WTC11 (cell line): ENCODE measurements around the gene SLC2A1. TPM values are rescaled to one million over a fixed set of nuclear protein-coding genes. Genes with fewer than 3 reads are reported as not detected.
A peak's percentile ranks its signal among the peaks of the same experiment; 100 is the strongest.

ENCODE experiments used
- ATAC-seq: fragments of 200-7000 bp; cut with Tn5 transposase; 2 replicates; pipeline ENCODE4 v1.10.0; 2021; ENCODE audit warnings: mild to moderate bottlenecking, moderate library complexity
- CTCF ChIA-PET: fragments of 300-600 bp; sonication (Branson Sonifier 250); formaldehyde crosslinking; loops from one replicate; lab custom pipeline; 2021; ENCODE audit warnings: antibody characterized with exemption; lab: Charles Lee
- POLR2A ChIA-PET: fragments of 350-600 bp; sonication (Branson Sonifier 250); formaldehyde crosslinking; loops from one replicate; lab custom pipeline; 2021; ENCODE audit warnings: antibody characterized with exemption; lab: Charles Lee
- DNase-seq: peaks from one replicate; pipeline ENCODE4 v3.0.0; 2021; ENCODE audit warnings: low spot score
- H3K27ac Mint-ChIP-seq: 2 replicates; pipeline ENCODE4 v1.8.0; 2021; ENCODE audit warnings: mixed read lengths
- H3K27me3 Mint-ChIP-seq: 2 replicates; pipeline ENCODE4 v1.8.0; 2021; ENCODE audit warnings: low read depth, mild to moderate bottlenecking, moderate library complexity, mixed read lengths
- H3K36me3 Mint-ChIP-seq: 2 replicates; pipeline ENCODE4 v1.8.0; 2021; ENCODE audit warnings: mixed read lengths
- H3K4me1 Mint-ChIP-seq: 2 replicates; pipeline ENCODE4 v1.8.0; 2022; ENCODE audit warnings: mixed read lengths
- H3K4me3 Mint-ChIP-seq: 2 replicates; pipeline ENCODE4 v1.8.0; 2021; ENCODE audit warnings: mild to moderate bottlenecking, moderate library complexity, mixed read lengths
- H3K9me3 Mint-ChIP-seq: 2 replicates; pipeline ENCODE4 v1.8.0; 2021; ENCODE audit warnings: mixed read lengths
- AFF4 ChIP-seq: sonication (generic); formaldehyde crosslinking; IDR thresholded peaks from 2 replicates; pipeline ENCODE4 v1.8.1; 2023; ENCODE audit warnings: mild to moderate bottlenecking, missing genetic modification reagents, borderline replicate concordance
- ARID4B ChIP-seq: sonication (generic); formaldehyde crosslinking; IDR thresholded peaks from 2 replicates; pipeline ENCODE4 v1.8.0; 2023; ENCODE audit warnings: missing genetic modification reagents, mild to moderate bottlenecking, borderline replicate concordance
- CDX4 ChIP-seq: fragments of 250-450 bp; sonication (Bioruptor Pico); IDR thresholded peaks from 2 replicates; pipeline ENCODE4 v1.9.0; 2021; ENCODE audit warnings: moderate library complexity, mild to moderate bottlenecking, inconsistent platforms, borderline replicate concordance
- FOXK1 ChIP-seq: sonication (generic); formaldehyde crosslinking; IDR thresholded peaks from 2 replicates; pipeline ENCODE4 v1.8.0; 2022; ENCODE audit warnings: mild to moderate bottlenecking, moderate library complexity, missing genetic modification reagents
- FOXP1 ChIP-seq: sonication (generic); formaldehyde crosslinking; IDR thresholded peaks from 2 replicates; pipeline ENCODE4 v1.8.0; 2022; ENCODE audit warnings: missing genetic modification reagents, mild to moderate bottlenecking, moderate library complexity, borderline replicate concordance
- GTF2I ChIP-seq: fragments of 250-450 bp; sonication (Bioruptor Pico); conservative IDR thresholded peaks from 2 replicates; pipeline ENCODE4 v1.4.0; 2021; ENCODE audit warnings: mild to moderate bottlenecking
- HMGA2 ChIP-seq: fragments of 250-450 bp; sonication (Bioruptor Pico); IDR thresholded peaks from 2 replicates; pipeline ENCODE4 v1.4.0; 2021; ENCODE audit warnings: mild to moderate bottlenecking, moderate library complexity
- HMGXB4 ChIP-seq: sonication (generic); formaldehyde crosslinking; IDR thresholded peaks from 2 replicates; pipeline ENCODE4 v1.8.1; 2023; ENCODE audit warnings: mild to moderate bottlenecking, moderate library complexity, missing genetic modification reagents
- MAX ChIP-seq: sonication (generic); formaldehyde crosslinking; IDR thresholded peaks from 2 replicates; pipeline ENCODE4 v1.8.0; 2022; ENCODE audit warnings: mild to moderate bottlenecking, missing genetic modification reagents
- NFE2L1 ChIP-seq: sonication (generic); formaldehyde crosslinking; IDR thresholded peaks from 2 replicates; pipeline ENCODE4 v1.8.1; 2023; ENCODE audit warnings: missing genetic modification reagents
- PRRX2 ChIP-seq: fragments of 250-450 bp; sonication (Bioruptor Pico); IDR thresholded peaks from 2 replicates; pipeline ENCODE4 v1.8.0; 2021; ENCODE audit warnings: mild to moderate bottlenecking
- SMAD4 ChIP-seq: sonication (generic); formaldehyde crosslinking; IDR thresholded peaks from 2 replicates; pipeline ENCODE4 v1.8.0; 2022; ENCODE audit warnings: mild to moderate bottlenecking, missing genetic modification reagents
- ZNF138 ChIP-seq: sonication (generic); formaldehyde crosslinking; conservative IDR thresholded peaks from 2 replicates; pipeline ENCODE4 v1.8.1; 2022; ENCODE audit warnings: mild to moderate bottlenecking, moderate library complexity, missing genetic modification reagents
- ZNF281 ChIP-seq: sonication (generic); formaldehyde crosslinking; IDR thresholded peaks from 2 replicates; pipeline ENCODE4 v1.8.0; 2023; ENCODE audit warnings: mild to moderate bottlenecking, missing genetic modification reagents
- ZNF425 ChIP-seq: fragments of 250-450 bp; sonication (Bioruptor Pico); conservative IDR thresholded peaks from 2 replicates; pipeline ENCODE4 v1.9.0; 2021; ENCODE audit warnings: mild to moderate bottlenecking
- total RNA-seq: library from RNA; stranded (reverse); gene quantifications from 3 replicates; pipeline ENCODE4 v1.2.3, GENCODE V29; 2021

The SLC2A1 gene
- total RNA-seq, 1 experiment from 2014 or later, result 215 TPM

- no peak for TF ChIP-seq GTF2I (CRISPR knock-in tag)
- TF ChIP-seq NFE2L1, result no peak
- TF ChIP-seq AFF4, result no peak
- no peak for TF ChIP-seq MAX (CRISPR knock-in tag)
- TF ChIP-seq HMGXB4 (CRISPR knock-in tag), result no peak
- TF ChIP-seq FOXP1 (CRISPR knock-in tag), result no peak
- TF ChIP-seq, all 79 proteins: peak for 0
- H3K9me3 Mint-ChIP-seq, result no peaks in the 10 kb centered on the region; the same call in 1 of the 2 replicates
- DNase-seq, result no peak
- peaks cover 4% of the 10 kb centered on the region; the same call in 1 of the 2 replicates for H3K36me3 Mint-ChIP-seq
- CTCF ChIA-PET, result no interaction called here
- H3K4me1 Mint-ChIP-seq, result peaks cover 33% of the 10 kb centered on the region
- H3K4me3 Mint-ChIP-seq, result no peak overlapping the region
- peak overlapping the region; percentile 21 for H3K27ac Mint-ChIP-seq
- H3K27me3 Mint-ChIP-seq, result no peaks in the 10 kb centered on the region
- POLR2A ChIA-PET, result no interaction called here
- ATAC-seq, result no peak
Observed at GRCh38 chr1:42992054-42992571, 33.4 kb upstream of the SLC2A1 start.

- H3K27ac Mint-ChIP-seq, result peak overlapping the region; percentile 61
- CTCF ChIA-PET, result no interaction called here
- peaks cover 24% of the 10 kb centered on the region for H3K4me1 Mint-ChIP-seq
- TF ChIP-seq ZNF425 (CRISPR knock-in tag) (no peak), FOXK1 (CRISPR knock-in tag) (no peak), ZNF281 (CRISPR knock-in tag) (no peak), PRRX2 (CRISPR knock-in tag) (no peak), HMGA2 (no peak), HMGXB4 (CRISPR knock-in tag) (no peak), ARID4B (CRISPR knock-in tag) (no peak), CDX4 (CRISPR knock-in tag) (no peak), SMAD4 (CRISPR knock-in tag) (no peak), ZNF138 (CRISPR knock-in tag) (no peak)
Observed at GRCh38 chr1:42990757-42991346, 32.2 kb upstream of the SLC2A1 start.

More at GRCh38 chr1:42990757-42991346, 32.2 kb upstream of the SLC2A1 start:
- no peak overlapping the region for H3K4me3 Mint-ChIP-seq
- no peaks in the 10 kb centered on the region; the same call in 1 of the 2 replicates for H3K36me3 Mint-ChIP-seq
- ATAC-seq, result no peak
- POLR2A ChIA-PET, result no interaction called here
- no peak for DNase-seq
- H3K27me3 Mint-ChIP-seq, result no peaks in the 10 kb centered on the region
- H3K9me3 Mint-ChIP-seq, result no peaks in the 10 kb centered on the region
